GM19372 (cell line): ENCODE results near the gene LRRC8D.
A peak's percentile ranks its signal among the peaks of the same experiment; 100 is the strongest.

Experiments used
- ATAC-seq: cut with Tn5 transposase; IDR thresholded peaks from one replicate; pipeline ENCODE4 v1.9.1; 2021; ENCODE audit warnings: mild to moderate bottlenecking, low read depth, moderate library complexity; ENCODE audit not compliant: unreplicated experiment

Gene LRRC8D

DNA sequence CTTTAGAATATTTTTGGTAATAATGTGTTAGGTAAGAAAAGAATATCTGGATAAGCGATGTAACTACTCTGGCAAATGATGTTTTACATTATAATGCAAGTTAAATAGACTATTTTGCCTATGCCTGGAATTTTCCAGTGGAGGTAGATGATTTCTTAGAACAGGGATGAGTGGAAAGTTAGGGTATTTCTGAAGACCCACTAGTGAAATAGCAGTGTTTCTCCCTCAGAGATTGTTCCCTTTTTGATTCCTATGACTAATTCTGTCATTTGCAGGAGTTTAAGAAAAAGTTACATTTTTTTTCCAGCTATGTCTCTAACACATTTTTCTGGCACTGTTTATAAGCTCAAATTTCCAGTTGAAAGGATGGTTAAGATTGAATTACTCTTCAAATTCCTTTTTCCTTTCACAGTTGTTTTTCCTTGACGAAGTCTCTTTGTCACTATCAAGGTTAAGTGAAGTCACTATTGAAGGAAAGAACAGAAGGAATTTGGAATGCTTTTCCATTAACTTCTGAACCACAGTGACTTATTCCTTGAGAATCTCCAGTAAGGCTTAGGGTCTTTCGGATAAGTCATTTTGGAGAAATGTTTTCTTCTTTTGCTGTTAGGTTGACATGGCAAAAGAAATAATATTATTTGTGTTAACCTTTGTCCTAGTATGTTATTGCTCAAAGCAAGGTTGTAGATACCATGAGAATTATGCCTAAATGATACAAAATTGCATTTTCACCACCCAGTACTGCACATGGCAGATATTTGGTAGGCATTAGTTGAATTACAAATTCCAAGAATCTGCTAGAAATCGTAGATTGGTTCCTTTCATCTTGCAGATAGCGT is 131.2 kb downstream of the LRRC8D start:
- no peak for ATAC-seq

DNA sequence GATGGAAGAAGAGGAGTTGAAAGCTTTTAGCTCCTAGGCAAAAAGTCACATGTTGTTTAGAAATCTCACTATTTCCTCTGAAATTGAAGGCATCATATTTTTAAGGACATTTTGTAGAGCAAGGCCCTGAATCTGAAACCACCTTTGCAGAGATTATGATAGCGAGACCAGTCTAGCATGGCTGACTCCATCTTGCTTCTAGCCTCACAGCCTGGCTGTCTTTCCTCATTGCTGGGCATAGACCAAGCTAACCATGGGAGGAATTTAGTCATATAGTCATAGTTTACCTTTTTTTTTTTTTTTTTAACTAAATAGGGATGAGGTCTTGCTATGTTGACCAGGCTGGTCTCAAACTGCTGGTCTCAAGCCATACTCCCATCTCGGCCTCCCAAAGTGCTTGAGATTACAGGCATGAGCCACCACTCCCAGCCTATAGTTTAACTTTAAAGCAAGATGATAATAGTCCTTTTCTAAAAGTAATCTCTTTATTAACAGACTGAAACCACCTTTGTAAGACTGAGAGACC is 131.8 kb downstream of the LRRC8D start:
- ATAC-seq: no peak

DNA sequence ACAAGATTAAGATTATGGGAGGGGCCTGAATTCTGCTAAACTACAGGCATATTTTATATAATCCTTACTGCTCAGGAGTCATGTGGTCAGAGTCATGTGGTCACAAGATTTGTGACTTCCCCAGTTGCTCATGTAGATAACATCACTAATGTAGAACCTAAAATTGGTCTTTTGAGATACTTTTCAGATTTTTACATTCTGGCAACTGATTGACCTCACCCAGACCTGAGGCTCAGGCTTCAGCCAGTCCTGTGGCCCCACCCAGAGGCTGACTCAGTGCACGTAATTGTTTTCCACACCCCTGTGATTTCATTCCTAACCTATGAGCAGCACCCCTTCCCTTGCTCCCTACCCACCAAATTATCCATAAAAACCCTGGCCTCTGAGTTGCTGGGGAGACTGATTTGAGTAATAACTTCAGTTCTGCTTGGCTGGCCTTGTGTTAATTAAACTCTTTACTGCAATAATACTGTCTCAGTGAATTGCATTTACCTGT is 132.3 kb downstream of the LRRC8D start:
- no peak for ATAC-seq

DNA sequence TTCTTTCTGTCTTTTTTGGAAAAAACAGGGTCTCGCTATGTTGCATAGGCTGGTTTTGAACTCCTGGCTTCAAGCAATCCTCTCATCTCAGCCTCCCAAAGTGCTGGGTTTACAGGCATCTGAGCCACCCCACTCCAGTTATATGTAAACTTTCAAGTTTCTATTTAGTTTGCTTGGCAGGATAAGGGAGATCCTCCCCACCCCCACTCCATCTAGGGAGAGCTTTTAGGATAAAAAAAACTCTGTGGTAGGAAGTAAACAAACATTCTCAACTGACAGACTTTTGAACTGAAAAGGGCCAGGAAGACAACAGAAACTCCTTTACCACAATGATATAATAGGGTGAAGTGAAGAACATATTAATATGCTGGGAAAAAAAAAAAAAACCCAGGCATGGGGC is 133.1 kb downstream of the LRRC8D start:
- ATAC-seq: no peak

DNA sequence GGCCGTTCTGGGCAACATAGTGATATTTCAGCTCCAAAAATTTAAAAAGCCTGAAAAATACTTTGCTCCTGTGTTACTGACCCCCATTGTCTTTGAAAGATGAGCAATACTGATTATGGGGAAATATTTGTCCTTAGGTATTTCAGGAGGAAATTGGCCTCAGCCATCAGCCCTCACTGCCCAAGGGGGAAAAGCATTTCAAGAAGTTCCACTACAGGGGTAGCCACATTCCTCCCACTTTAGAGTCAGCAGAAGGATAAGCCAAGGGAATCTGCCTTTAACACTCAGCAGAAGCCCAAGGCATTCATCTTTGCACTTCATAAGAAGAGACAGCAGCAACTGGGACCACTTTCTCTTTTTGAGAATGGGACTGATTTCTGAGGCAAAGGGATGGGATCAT is 133.6 kb downstream of the LRRC8D start:
- no peak for ATAC-seq

DNA sequence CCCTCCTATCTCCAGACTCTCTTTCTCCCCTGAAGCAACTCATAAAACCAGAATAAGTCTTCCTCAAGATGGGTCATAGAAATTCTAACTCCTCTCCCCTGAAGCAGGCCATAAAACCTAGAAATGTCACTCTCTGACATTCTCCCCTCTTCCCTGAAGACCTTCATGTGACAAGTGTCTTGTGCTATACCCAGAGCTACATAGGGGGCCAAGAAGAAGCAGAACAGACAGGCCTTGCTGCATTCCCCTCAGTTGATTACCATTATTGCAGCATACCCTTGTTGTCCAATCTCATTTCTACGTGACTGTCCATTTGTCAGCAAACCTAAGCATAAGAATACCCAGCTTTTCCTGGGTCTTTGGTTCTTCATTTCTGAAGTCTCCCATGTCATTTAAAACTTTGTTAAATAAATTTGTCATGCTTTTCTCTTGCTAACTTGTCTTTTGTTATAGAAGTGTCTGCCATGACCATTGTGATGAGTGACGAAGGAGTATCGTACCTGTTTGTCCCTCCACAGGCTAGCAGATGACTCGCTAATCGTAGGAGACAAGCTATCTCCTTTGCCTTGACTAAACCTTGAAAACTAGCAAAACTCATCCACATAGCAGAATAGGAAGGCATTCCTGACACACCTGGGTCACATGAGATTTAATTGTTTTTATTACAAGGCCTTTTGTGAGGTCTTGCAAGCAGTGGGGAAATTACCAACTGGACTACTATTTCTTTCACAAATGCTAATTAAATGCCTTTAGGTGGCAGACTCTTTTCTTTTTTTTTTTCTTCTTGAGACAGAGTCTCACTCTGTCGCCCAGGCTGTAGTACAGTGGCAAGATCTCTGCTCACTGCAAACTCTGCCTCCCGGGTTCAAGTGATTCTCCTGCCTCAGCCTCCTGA is 134.7 kb downstream of the LRRC8D start:
- no peak for ATAC-seq

DNA sequence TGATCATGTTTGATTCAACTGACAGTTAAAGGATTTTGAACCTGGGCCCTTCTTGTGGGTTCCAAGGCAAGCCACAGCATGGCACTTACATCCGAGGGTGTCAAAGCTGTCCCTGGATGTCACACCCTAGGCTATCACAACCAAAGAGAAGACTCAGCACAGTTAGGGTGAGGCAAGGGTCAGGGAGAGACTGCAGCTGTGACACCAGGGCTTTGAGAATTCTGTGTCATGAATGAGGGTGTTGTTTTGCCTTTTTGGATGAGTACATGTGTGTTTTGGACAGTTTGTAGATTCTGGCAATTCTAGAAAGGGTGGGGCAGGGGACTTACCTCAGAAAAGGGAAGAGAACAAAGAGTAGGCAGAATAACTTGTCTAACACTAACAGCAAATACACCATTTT is 136.3 kb downstream of the LRRC8D start:
- no peak for ATAC-seq

DNA sequence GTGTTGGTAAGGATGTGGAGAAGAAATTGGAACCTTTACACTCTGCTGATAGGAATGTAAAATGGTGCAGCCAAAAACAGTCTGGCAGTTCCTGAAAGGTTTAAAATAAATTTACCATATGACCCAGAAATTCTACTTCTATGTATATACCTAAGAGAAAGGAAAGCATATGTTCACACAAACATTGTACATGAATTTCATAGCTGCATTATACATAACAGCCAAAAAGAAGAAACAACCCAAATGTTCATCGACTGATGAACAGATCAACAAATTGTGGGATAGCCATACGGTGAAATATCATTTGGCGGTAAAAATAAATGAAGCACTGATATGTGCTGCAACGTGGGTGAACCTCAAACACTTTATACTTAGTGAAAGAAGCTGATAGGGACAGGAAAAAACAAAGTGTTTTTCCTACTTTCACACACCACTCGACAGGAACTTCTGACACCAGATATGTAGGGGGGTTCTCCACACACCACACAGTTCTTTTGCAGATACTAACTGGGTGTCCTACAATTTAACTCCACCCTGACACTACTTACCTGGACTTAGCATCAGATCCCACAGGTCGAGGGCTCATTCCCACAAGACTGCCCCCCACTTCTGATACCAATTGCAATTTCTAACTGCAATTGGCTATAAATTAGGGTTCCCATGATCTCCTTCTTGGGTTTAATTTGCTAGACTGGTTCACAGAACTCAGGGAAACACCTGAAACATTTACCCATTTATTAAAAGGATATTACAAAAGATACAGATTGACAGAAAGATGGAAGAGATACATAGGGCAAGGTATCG is 138.2 kb downstream of the LRRC8D start:
- no peak for ATAC-seq

DNA sequence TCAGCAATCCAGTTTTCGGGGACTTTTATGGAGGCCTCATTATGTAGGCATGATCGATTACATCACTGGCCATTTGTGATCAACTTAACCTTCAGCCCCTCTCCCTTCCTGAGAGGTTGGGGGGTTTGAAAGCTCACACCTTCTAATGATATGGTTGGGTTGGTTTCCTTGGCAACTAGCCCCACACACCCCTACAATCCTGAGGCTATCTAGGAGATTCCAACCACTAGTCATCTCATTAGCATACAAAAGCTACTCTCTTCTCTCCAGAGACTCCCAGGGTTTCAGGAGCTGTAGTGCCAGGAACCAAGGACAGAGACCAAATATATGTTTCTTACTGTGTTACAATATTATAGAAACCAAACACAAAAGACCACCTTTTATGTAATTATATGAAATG is 138.9 kb downstream of the LRRC8D start:
- no peak for ATAC-seq

DNA sequence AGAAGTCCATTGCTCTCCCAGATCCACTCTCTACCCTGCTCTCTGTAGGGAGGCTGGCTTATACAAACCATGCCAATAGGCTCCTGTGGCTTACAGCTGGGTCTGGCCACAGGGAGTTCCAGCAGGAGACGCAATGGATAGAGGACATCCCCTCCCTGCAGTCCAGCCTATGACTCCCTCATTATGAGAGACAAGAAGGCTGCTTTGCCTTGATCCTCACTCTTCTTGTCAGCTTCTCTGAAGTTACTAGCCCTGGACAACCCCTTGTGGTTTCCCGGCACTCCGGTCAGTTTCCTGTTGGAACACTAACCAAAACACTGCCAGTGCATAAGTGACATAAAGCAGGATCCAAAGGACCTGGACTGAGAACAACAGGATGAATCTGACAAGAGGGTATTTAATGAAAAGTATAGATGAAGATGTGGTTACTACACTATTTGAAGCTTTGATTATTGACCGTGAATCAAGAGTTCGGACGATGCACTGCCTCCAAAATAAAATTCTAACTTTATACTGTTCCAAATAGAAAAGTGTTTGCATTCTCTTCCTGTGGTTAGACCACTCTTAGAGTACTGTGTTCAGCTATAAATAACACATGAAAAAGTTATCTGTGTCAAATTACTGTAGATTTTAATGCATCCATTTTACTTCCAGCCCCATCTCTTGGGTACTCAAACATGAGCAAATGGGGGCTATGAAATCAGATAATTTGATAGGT is 141.4 kb downstream of the LRRC8D start:
- no peak for ATAC-seq

DNA sequence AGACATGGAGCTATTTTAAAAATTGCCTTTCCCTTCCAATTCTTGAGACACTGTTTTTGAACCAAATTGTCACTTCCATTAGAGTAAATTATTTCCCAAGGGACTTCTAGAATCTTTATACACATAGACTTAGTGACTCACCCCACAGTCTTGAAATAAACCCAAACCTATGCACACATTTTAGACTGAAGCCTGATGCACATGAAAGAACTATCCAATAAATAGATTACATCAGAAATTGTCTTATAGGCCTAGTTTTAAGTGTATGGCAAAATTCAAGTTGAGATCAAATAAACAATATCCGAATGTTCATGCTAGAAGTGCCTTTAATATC is 141.9 kb downstream of the LRRC8D start:
- ATAC-seq: no peak

DNA sequence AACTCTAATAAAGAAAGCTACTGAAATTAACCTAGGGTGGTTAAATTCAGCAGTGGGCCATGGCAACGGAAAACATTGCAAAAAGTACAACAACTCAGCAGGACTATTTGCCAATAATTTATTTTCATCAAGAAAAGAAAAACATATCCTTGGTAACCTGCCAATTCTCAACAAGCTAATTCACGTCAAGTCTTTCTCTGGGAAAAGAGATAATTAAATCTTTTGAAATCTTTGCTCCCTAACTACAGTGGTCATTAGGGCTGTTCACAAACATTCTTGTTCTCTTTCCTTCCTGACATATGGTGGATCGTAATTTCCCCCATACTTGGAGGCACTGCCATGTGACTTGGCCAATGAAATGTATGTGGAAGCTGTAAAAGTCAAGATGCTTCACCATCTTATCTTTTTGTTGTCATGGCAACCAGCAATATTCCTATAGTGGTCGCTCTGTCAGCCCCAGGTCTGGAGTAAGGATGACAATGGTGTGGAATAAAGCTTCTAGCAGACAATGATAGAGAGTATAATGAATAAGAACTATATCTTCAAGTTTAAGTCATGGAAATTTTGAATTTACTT is 144.4 kb downstream of the LRRC8D start:
- ATAC-seq: no peak

DNA sequence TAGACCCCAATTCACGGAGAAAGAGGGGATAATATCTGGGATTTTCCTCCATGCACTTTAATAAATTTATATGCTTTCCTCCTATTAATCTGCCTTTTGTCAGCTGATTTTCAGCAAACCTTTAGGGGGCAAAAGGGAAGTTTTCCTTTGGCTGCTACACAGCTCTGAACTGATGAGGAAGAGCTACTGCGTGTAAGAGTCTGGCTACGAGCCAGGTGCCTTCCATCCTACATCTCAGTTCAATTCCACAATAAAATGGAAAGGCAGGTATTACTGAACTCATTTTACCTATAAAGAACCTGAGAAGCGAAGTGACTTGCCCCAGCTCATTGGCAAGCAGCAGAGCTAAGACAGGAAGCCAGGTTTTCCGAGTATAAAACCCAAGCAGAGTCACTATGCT is 145.8 kb downstream of the LRRC8D start:
- no peak for ATAC-seq

DNA sequence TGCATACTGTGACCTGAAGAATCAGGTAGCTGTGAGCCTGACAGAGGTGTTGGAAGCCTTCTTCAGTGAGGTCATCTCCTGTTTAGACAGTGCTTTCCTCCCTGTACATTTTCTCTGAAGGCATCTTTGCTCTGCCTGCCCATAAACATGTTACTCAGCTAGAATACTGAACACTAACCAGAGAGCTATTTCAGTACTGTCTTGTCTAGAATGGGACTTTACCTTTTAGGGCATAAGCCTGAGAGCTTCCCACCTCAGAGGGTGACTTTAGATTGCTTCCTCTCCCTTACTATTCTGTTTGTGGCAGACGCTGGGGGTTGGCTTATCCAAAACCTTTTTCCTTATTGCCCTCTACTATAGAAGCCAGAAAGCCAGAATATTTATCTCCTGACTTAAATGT is 150.8 kb downstream of the LRRC8D start:
- ATAC-seq: peak; percentile 72

DNA sequence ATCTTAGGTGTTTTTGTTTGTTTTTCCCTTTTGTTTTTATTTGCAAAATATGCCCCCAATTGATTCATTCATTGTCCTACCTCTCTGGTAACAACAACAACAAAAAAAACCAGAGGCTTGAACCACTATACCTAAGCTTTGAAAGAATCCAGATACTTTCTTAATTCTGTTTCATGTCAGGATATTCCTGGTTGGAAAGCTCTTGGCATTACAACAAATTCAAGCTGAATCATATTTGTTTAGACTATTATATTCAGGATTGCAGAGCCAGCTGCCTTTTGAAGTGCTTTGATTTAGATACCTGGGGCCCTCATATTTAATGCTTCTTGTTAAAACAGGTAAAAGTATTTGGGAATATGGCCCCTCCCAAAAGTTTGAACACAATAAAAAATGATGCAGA is 151.2 kb downstream of the LRRC8D start:
- no peak for ATAC-seq

DNA sequence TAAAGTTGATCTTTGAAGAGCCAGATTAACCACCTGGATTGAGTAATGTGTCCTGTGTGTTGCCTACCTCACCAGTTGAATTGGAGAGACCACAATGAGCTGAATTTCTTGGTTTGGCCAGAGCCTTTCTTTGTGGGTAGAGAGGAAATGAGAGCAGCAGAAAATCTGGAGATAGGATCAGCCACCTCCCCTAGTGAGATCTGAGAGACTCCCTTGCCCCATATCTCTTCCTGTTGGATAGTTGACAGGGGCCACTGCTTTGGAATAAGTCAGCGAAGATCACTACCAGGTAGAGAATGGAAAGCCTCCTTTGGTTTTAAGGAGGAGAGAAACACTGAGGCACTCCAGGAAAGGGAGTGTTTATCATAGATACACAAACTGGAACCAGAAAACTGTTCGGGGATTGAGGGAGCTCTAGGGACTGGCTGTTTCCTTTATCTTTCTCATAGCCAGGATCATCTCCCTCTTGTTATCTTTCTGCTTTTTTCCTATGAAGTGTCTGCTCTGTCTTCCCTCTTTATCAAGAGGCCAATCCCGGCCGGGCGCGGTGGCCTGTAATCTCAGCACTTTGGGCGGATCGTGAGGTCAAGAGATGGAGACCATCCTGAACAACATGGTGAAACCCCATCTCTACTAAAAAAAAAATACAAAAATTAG is 152.8 kb downstream of the LRRC8D start:
- ATAC-seq: no peak

DNA sequence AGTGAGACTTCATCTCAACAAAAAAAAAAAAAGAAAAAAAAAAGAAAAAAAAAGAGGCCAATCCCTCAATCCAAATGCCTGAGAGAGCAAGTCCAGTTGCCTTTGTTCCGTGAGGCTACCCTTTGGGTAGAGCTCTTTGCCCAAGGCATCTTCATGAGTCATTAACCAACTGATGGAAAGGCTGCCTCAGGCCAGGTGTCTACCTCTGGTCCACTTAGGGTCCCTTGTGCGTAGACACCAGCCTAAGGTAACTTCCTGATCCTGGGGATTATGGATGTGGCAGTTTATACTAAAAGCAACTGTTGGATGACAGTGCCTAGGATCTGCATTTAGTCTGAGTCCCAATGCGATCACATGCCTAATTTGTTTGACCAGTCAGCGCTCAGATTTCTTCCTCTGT is 153.4 kb downstream of the LRRC8D start:
- ATAC-seq: no peak

DNA sequence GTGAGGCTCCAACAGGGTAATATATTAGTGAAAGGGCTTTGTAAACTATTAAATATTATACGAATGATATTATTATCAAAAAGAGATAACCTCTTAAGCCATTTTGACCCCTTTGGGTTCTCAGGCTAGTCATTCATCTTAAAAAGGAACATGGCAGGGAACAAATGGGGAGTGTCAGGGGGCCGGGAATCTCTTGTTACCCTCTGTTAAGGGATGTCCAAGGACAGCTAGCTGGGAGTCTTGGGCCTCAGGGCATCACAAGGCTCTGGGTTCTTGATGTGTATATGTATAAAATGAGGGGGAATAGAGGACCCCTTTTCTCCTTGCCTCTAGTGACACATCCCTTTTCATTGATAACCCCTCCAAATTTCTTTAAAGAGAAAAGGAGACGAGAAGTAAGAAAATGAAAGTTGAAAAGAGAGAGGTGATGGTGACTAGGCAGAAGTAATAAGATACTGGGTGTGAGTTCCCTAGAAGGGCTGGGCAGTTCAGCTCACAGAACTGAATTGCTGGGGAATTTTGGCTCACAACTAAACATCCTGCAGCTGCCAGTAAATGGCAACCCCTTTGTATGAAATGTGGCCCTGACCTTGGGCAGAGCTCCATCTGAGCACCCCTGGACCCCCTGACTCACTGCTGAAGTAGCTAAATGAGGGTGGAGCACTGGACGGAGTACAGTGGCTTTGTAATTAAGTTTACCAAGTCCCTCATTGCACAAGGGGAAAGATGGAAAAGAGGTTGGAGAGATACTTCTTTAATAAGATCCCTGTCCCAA is 154.1 kb downstream of the LRRC8D start:
- ATAC-seq: no peak
